K562 (cell line): ENCODE results near the gene FOXO3. TPM values are rescaled to one million over a fixed set of nuclear protein-coding genes. Genes with fewer than 3 reads are reported as not detected.

Experiments
- CSDE1 ChIP-seq, 2 experiments: fragments of 450-650 bp; IDR thresholded peaks; 2 replicates each; pipeline ENCODE4 v1.6.1; 2016; ENCODE audit warnings: mild to moderate bottlenecking in 1 of 2
- ESRRB ChIP-seq: fragments of 250-450 bp; sonication (Bioruptor Pico); IDR thresholded peaks from 2 replicates; pipeline ENCODE4 v1.5.0; 2020; ENCODE audit warnings: mild to moderate bottlenecking, moderate library complexity, borderline replicate concordance
- KDM5B ChIP-seq: fragments of 200-600 bp; sonication (generic); IDR thresholded peaks from 2 replicates; pipeline ENCODE4 v1.6.1; 2012; ENCODE audit warnings: low read depth, mild to moderate bottlenecking, moderate library complexity, low read length, control low read depth, inconsistent platforms; ENCODE audit not compliant: insufficient replicate concordance
- L3MBTL2 ChIP-seq: fragments of 450-650 bp; IDR thresholded peaks from 2 replicates; pipeline ENCODE4 v1.6.1; 2016; ENCODE audit warnings: mild to moderate bottlenecking, moderate library complexity
- MBD2 ChIP-seq: sonication (generic); IDR thresholded peaks from 2 replicates; pipeline ENCODE4 v1.6.1; 2016; ENCODE audit warnings: low read depth, borderline replicate concordance
- PCBP2 ChIP-seq: fragments of 200-400 bp; formaldehyde crosslinking; IDR thresholded peaks from 2 replicates; pipeline ENCODE4 v1.6.1; 2018; ENCODE audit warnings: low read length, low read depth, mild to moderate bottlenecking, moderate library complexity; ENCODE audit not compliant: poor library complexity, severe bottlenecking
- POLR3G ChIP-seq: IDR thresholded peaks from 2 replicates; pipeline ENCODE4 v1.6.1; 2011; ENCODE audit not compliant: insufficient read length, insufficient replicate concordance; ENCODE audit errors: extremely low read depth
- RBFOX2 ChIP-seq: fragments of 200-400 bp; formaldehyde crosslinking; IDR thresholded peaks from 2 replicates; pipeline ENCODE4 v1.6.1; 2017; ENCODE audit warnings: low read depth, mild to moderate bottlenecking, low read length, moderate library complexity
- STAG1 ChIP-seq: sonication (generic); formaldehyde crosslinking; IDR thresholded peaks from 2 replicates; pipeline ENCODE4 v1.5.0; 2020; ENCODE audit warnings: missing genetic modification reagents, borderline replicate concordance
- STAT5A ChIP-seq: IDR thresholded peaks from 2 replicates; pipeline ENCODE4 v1.6.1; 2012; ENCODE audit warnings: low read length, inconsistent platforms, borderline replicate concordance
- TAF9B ChIP-seq: fragments of 450-650 bp; IDR thresholded peaks from 2 replicates; pipeline ENCODE4 v1.6.1; 2018; ENCODE audit warnings: mild to moderate bottlenecking; ENCODE audit not compliant: partially characterized antibody
- TCF7 ChIP-seq: sonication (generic); IDR thresholded peaks from 2 replicates; pipeline ENCODE4 v1.6.1; 2016; ENCODE audit warnings: antibody characterized with exemption, borderline replicate concordance
- TRIM28 ChIP-seq: fragments of 450-650 bp; IDR thresholded peaks from 2 replicates; pipeline ENCODE4 v1.6.1; 2017
- ZNF431 ChIP-seq: sonication (generic); formaldehyde crosslinking; IDR thresholded peaks from 2 replicates; pipeline ENCODE4 v1.8.0; 2022; ENCODE audit warnings: mild to moderate bottlenecking, missing genetic modification reagents
- ZNF57 ChIP-seq: fragments of 450-650 bp; formaldehyde crosslinking; IDR thresholded peaks from 2 replicates; pipeline ENCODE4 v1.4.0; 2020; ENCODE audit warnings: mild to moderate bottlenecking, moderate library complexity
- ZNF695 ChIP-seq: fragments of 450-650 bp; formaldehyde crosslinking; IDR thresholded peaks from 2 replicates; pipeline ENCODE4 v1.4.0; 2020; ENCODE audit warnings: mild to moderate bottlenecking, moderate library complexity
- polyA plus RNA-seq, 8 experiments: library from polyadenylated mRNA; depleted of rRNA in 4 of 8; stranded (reverse) in 5 of 8; unstranded in 3 of 8; fragments of >200 nt; fragmentation: Nextera tagmentation in 2 of 8; fragmentation: Illumina TruSeq in 1 of 8; extraction: Ambion mirVana in 2 of 8; extraction: Trizol in 1 of 8; gene quantifications; 2 replicates each; pipeline versions ENCODE4 v1.2.1 to v1.2.3, GENCODE V29; 2011 to 2014; ENCODE audit warnings: inconsistent platforms in 1 of 8, missing spikeins in 1 of 8
- total RNA-seq, 7 experiments: library from RNA; depleted of rRNA in 6 of 7; stranded (reverse); fragments of >200 nt in 6 of 7; fragmentation: Illumina TruSeq in 2 of 7; extraction: Trizol in 2 of 7; gene quantifications; 2 replicates each; pipeline versions ENCODE4 v1.2.1 to v1.2.3, GENCODE V29; 2011 to 2021; ENCODE audit warnings: low replicate concordance in 1 of 7
- TF ChIP-seq, protein P1 (sequence below), 2 experiments: fragments of 450-650 bp in 1 of 2; sonication (generic) in 1 of 2; formaldehyde crosslinking in 1 of 2; IDR thresholded peaks; 2 replicates each; pipeline versions ENCODE4 v1.7.1 to v1.9.0; 2016 to 2022; ENCODE audit warnings: inconsistent platforms in 1 of 2, mild to moderate bottlenecking in 1 of 2, missing genetic modification reagents in 1 of 2
- TF ChIP-seq, protein P2 (sequence below): sonication (generic); formaldehyde crosslinking; IDR thresholded peaks from 2 replicates; pipeline ENCODE4 v1.8.0; 2022; ENCODE audit warnings: mild to moderate bottlenecking, missing genetic modification reagents
- TF ChIP-seq, protein P3 (sequence below): sonication (generic); formaldehyde crosslinking; IDR thresholded peaks from 2 replicates; pipeline ENCODE4 v1.8.1; 2022; ENCODE audit warnings: missing genetic modification reagents

FOXO3 gene
- total and polyA plus RNA-seq, 9 of the 15 experiments (the other 6 are each of a cell fraction or from before 2014, with no cell fraction given): 3.0 to 14.6 (median 6.0) TPM

DNA sequence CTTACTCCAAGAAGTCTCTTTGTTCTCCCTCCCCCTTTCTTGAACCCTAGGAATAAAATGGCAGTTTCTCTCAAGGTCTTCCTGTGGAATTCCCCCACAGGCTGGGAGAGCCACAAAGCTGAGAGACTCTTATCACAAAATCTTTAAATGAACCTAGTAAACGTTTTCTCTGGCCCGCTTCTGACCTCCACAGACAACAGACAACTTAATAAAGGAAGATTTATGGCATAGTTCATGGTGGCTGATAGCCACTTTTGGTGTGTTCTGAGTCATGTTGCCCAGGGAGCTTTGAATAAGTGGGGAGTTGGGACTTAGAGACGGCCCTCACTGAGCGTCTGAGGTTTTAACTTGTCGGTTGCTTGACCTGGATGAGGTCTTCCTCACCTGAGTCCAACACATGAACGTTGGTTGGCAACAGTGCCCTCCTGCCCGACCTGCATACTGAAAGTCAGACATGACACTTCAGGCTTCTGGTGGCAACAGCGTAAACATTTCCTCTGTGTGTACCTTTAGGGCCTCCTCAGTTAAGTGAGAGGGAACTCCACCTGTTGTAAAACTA, 124.1 kb downstream of the FOXO3 start (continued):
- TF ChIP-seq, protein P1, sequence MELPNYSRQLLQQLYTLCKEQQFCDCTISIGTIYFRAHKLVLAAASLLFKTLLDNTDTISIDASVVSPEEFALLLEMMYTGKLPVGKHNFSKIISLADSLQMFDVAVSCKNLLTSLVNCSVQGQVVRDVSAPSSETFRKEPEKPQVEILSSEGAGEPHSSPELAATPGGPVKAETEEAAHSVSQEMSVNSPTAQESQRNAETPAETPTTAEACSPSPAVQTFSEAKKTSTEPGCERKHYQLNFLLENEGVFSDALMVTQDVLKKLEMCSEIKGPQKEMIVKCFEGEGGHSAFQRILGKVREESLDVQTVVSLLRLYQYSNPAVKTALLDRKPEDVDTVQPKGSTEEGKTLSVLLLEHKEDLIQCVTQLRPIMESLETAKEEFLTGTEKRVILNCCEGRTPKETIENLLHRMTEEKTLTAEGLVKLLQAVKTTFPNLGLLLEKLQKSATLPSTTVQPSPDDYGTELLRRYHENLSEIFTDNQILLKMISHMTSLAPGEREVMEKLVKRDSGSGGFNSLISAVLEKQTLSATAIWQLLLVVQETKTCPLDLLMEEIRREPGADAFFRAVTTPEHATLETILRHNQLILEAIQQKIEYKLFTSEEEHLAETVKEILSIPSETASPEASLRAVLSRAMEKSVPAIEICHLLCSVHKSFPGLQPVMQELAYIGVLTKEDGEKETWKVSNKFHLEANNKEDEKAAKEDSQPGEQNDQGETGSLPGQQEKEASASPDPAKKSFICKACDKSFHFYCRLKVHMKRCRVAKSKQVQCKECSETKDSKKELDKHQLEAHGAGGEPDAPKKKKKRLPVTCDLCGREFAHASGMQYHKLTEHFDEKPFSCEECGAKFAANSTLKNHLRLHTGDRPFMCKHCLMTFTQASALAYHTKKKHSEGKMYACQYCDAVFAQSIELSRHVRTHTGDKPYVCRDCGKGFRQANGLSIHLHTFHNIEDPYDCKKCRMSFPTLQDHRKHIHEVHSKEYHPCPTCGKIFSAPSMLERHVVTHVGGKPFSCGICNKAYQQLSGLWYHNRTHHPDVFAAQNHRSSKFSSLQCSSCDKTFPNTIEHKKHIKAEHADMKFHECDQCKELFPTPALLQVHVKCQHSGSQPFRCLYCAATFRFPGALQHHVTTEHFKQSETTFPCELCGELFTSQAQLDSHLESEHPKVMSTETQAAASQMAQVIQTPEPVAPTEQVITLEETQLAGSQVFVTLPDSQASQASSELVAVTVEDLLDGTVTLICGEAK (IDR thresholded peaks at IDR 0.05): no peak
- TF ChIP-seq, protein P1 (CRISPR knock-in tag; IDR thresholded peaks at IDR 0.05): no peak
- TF ChIP-seq ZNF695 (CRISPR knock-in tag) (no peak), MBD2 (no peak), TRIM28 (no peak), POLR3G (no peak), TCF7 (no peak), ZNF431 (CRISPR knock-in tag) (no peak), CSDE1 (IDR thresholded peaks at IDR 0.05) (no peak), STAG1 (CRISPR knock-in tag) (no peak), RBFOX2 (no peak), ZNF57 (CRISPR knock-in tag) (no peak), STAT5A (no peak), PCBP2 (no peak), L3MBTL2 (no peak), KDM5B (no peak), TAF9B (no peak), ESRRB (CRISPR knock-in tag) (no peak)
- TF ChIP-seq, protein P2, sequence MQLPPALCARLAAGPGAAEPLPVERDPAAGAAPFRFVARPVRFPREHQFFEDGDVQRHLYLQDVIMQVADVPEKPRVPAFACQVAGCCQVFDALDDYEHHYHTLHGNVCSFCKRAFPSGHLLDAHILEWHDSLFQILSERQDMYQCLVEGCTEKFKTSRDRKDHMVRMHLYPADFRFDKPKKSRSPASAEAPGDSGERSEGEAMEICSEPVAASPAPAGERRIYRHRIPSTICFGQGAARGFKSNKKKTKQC: no peak
- TF ChIP-seq, protein P3, sequence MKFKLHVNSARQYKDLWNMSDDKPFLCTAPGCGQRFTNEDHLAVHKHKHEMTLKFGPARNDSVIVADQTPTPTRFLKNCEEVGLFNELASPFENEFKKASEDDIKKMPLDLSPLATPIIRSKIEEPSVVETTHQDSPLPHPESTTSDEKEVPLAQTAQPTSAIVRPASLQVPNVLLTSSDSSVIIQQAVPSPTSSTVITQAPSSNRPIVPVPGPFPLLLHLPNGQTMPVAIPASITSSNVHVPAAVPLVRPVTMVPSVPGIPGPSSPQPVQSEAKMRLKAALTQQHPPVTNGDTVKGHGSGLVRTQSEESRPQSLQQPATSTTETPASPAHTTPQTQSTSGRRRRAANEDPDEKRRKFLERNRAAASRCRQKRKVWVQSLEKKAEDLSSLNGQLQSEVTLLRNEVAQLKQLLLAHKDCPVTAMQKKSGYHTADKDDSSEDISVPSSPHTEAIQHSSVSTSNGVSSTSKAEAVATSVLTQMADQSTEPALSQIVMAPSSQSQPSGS (CRISPR knock-in tag): no peak
